ENCODE results near the gene ERVFRD-1.

DNA sequence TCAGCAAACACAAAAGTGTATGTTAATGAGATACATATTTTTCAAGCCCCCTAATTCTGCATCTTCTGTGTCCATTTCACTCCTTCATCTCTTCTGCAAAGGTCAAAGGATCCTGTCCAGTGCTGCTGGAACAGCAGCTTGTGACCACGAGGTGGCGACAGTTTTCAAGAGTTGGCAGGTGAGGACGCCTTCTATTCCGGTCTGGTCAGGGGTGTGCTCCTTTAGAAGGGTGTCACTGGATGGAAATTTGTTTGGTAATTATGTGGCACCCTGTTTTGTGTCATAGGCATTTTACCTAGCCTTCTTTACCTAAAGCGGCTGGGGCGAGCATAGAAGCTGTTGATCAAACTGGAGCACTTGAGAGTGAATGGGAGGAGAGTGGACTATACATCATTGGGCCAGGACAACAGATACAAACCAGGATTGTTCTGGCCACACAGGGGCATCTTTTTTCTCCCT, 32.9 kb upstream of the ERVFRD-1 start:
- TF ChIP-seq, protein P1, sequence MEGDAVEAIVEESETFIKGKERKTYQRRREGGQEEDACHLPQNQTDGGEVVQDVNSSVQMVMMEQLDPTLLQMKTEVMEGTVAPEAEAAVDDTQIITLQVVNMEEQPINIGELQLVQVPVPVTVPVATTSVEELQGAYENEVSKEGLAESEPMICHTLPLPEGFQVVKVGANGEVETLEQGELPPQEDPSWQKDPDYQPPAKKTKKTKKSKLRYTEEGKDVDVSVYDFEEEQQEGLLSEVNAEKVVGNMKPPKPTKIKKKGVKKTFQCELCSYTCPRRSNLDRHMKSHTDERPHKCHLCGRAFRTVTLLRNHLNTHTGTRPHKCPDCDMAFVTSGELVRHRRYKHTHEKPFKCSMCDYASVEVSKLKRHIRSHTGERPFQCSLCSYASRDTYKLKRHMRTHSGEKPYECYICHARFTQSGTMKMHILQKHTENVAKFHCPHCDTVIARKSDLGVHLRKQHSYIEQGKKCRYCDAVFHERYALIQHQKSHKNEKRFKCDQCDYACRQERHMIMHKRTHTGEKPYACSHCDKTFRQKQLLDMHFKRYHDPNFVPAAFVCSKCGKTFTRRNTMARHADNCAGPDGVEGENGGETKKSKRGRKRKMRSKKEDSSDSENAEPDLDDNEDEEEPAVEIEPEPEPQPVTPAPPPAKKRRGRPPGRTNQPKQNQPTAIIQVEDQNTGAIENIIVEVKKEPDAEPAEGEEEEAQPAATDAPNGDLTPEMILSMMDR (IDR thresholded peaks at IDR 0.05; ENCODE audit: insufficient read depth, low read length) = peak; percentile 90
- TF ChIP-seq, protein P2, sequence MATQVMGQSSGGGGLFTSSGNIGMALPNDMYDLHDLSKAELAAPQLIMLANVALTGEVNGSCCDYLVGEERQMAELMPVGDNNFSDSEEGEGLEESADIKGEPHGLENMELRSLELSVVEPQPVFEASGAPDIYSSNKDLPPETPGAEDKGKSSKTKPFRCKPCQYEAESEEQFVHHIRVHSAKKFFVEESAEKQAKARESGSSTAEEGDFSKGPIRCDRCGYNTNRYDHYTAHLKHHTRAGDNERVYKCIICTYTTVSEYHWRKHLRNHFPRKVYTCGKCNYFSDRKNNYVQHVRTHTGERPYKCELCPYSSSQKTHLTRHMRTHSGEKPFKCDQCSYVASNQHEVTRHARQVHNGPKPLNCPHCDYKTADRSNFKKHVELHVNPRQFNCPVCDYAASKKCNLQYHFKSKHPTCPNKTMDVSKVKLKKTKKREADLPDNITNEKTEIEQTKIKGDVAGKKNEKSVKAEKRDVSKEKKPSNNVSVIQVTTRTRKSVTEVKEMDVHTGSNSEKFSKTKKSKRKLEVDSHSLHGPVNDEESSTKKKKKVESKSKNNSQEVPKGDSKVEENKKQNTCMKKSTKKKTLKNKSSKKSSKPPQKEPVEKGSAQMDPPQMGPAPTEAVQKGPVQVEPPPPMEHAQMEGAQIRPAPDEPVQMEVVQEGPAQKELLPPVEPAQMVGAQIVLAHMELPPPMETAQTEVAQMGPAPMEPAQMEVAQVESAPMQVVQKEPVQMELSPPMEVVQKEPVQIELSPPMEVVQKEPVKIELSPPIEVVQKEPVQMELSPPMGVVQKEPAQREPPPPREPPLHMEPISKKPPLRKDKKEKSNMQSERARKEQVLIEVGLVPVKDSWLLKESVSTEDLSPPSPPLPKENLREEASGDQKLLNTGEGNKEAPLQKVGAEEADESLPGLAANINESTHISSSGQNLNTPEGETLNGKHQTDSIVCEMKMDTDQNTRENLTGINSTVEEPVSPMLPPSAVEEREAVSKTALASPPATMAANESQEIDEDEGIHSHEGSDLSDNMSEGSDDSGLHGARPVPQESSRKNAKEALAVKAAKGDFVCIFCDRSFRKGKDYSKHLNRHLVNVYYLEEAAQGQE (IDR thresholded peaks at IDR 0.05; ENCODE audit: insufficient replicate concordance, low read depth) = no peak
- no peak for TF ChIP-seq POLR2AphosphoS5 (IDR thresholded peaks at IDR 0.05; ENCODE audit: low read depth)
